Loucy (cell line): ENCODE results near the gene AVPR2.

Experiments
- H2AFZ ChIP-seq: fragments of 200-600 bp; sonication (generic); 2 replicates; pipeline ENCODE4 v1.6.0; 2016; ENCODE audit warnings: antibody characterized with exemption, mild to moderate bottlenecking, low read length, moderate library complexity
- H3F3A ChIP-seq: fragments of 200-600 bp; 2 replicates; pipeline ENCODE4 v1.6.0; 2016; ENCODE audit warnings: antibody characterized with exemption, low read depth, mild to moderate bottlenecking
- H3K27me3 ChIP-seq: fragments of 200-600 bp; sonication (generic); 2 replicates; pipeline ENCODE4 v1.6.1; 2014; ENCODE audit warnings: low read length, mild to moderate bottlenecking; ENCODE audit not compliant: insufficient read depth, poor library complexity, severe bottlenecking
- H3K36me3 ChIP-seq: fragments of 200-600 bp; sonication (generic); 2 replicates; pipeline ENCODE4 v1.6.1; 2016; ENCODE audit warnings: low read length; ENCODE audit not compliant: insufficient read depth
- H3K4me1 ChIP-seq: fragments of 200-600 bp; sonication (generic); 2 replicates; pipeline ENCODE4 v1.5.1; 2014; ENCODE audit warnings: low read length, mild to moderate bottlenecking; ENCODE audit not compliant: insufficient read depth, poor library complexity, severe bottlenecking
- H3K4me2 ChIP-seq: fragments of 200-600 bp; sonication (generic); 2 replicates; pipeline ENCODE4 v1.6.0; 2014; ENCODE audit warnings: antibody characterized with exemption, low read length, low read depth, mild to moderate bottlenecking; ENCODE audit not compliant: poor library complexity, severe bottlenecking
- H3K4me3 ChIP-seq: fragments of 200-600 bp; sonication (generic); 2 replicates; pipeline ENCODE4 v1.5.1; 2014; ENCODE audit warnings: low read length, mild to moderate bottlenecking, mixed read lengths; ENCODE audit not compliant: poor library complexity, severe bottlenecking
- H3K79me2 ChIP-seq: fragments of 200-600 bp; sonication (generic); 2 replicates; pipeline ENCODE4 v1.6.1; 2014; ENCODE audit warnings: low read length; ENCODE audit not compliant: insufficient read depth
- H3K9ac ChIP-seq: fragments of 200-600 bp; sonication (generic); 2 replicates; pipeline ENCODE4 v1.6.0; 2014; ENCODE audit warnings: mild to moderate bottlenecking, low read depth, low read length, moderate library complexity; ENCODE audit not compliant: poor library complexity, severe bottlenecking
- H3K9me2 ChIP-seq: fragments of 200-600 bp; sonication (generic); replicated peaks from 2 replicates; pipeline ENCODE4 v1.6.1; 2016; ENCODE audit warnings: low read depth, low read length, mixed read lengths
- H3K9me3 ChIP-seq: fragments of 200-600 bp; sonication (generic); 2 replicates; pipeline ENCODE4 v1.6.1; 2014; ENCODE audit warnings: mild to moderate bottlenecking, antibody characterized with exemption, low read length, low read depth; ENCODE audit not compliant: insufficient read depth
- H4K20me1 ChIP-seq: fragments of 200-600 bp; sonication (generic); 2 replicates; pipeline ENCODE4 v1.6.0; 2014; ENCODE audit warnings: antibody characterized with exemption, low read length, mild to moderate bottlenecking; ENCODE audit not compliant: insufficient read depth, poor library complexity, severe bottlenecking
- CTCF ChIP-seq: fragments of 200-600 bp; sonication (generic); conservative IDR thresholded peaks from 2 replicates; pipeline ENCODE4 v1.5.1; 2014; ENCODE audit warnings: mild to moderate bottlenecking, antibody characterized with exemption, low read length
- EZH2phosphoT487 ChIP-seq: fragments of 200-600 bp; IDR thresholded peaks from 2 replicates; pipeline ENCODE4 v1.6.1; 2018; ENCODE audit warnings: antibody characterized with exemption, mild to moderate bottlenecking, moderate library complexity, borderline replicate concordance

AVPR2 gene

GRCh38 chrX:153931748-153932147 is 27.3 kb downstream of the AVPR2 start:
- H3K9ac ChIP-seq, result peak overlapping the region; percentile 12
- no peaks in the 10 kb centered on the region for H3K27me3 ChIP-seq
- peaks cover 48% of the 10 kb centered on the region for H3K79me2 ChIP-seq
- H4K20me1 ChIP-seq, result no peaks in the 10 kb centered on the region
- H3K36me3 ChIP-seq, result no peaks in the 10 kb centered on the region
- H3K9me3 ChIP-seq, result no peaks in the 10 kb centered on the region
- no peak overlapping the region for H3K4me3 ChIP-seq
- peaks cover 4% of the 10 kb centered on the region; the same call in 1 of the 2 replicates for H3F3A ChIP-seq
- H3K9me2 ChIP-seq, result no peaks in the 10 kb centered on the region
- H3K4me2 ChIP-seq, result no peak overlapping the region
- H2AFZ ChIP-seq, result no peak overlapping the region
- H3K4me1 ChIP-seq, result peaks cover 13% of the 10 kb centered on the region
- TF ChIP-seq CTCF, result no peak
- no peak for TF ChIP-seq EZH2phosphoT487

GRCh38 chrX:153932220-153932915 is 27.9 kb downstream of the AVPR2 start:
- peaks cover 13% of the 10 kb centered on the region for H3K4me1 ChIP-seq

GRCh38 chrX:153933748-153934147 is 29.3 kb downstream of the AVPR2 start:
- peaks cover 48% of the 10 kb centered on the region for H3K79me2 ChIP-seq
- peaks cover 13% of the 10 kb centered on the region for H3K4me1 ChIP-seq
- TF ChIP-seq CTCF (no peak), EZH2phosphoT487 (no peak)
- H3K4me2 ChIP-seq, result peak overlapping the region; percentile 89
- no peaks in the 10 kb centered on the region for H4K20me1 ChIP-seq
- H3K9ac ChIP-seq, result peak overlapping the region; percentile 81
- no peak overlapping the region for H2AFZ ChIP-seq
- H3K4me3 ChIP-seq, result peak overlapping the region; percentile 81
- no peaks in the 10 kb centered on the region for H3K9me3 ChIP-seq
- H3K9me2 ChIP-seq, result no peaks in the 10 kb centered on the region
- H3K27me3 ChIP-seq, result no peaks in the 10 kb centered on the region
- H3F3A ChIP-seq, result no peaks in the 10 kb centered on the region
- no peaks in the 10 kb centered on the region for H3K36me3 ChIP-seq

More at GRCh38 chrX:153932220-153932915, 27.9 kb downstream of the AVPR2 start:
- Histone ChIP-seq H3K9me3 (no peaks in the 10 kb centered on the region), H3K79me2 (peaks cover 48% of the 10 kb centered on the region), H4K20me1 (no peaks in the 10 kb centered on the region), H3F3A (peaks cover 4% of the 10 kb centered on the region; the same call in 1 of the 2 replicates), H2AFZ (no peak overlapping the region), H3K27me3 (no peaks in the 10 kb centered on the region), H3K4me3 (no peak overlapping the region), H3K9me2 (no peaks in the 10 kb centered on the region), H3K4me2 (no peak overlapping the region), H3K9ac (no peak overlapping the region), H3K36me3 (no peaks in the 10 kb centered on the region)
- no peak for TF ChIP-seq CTCF
- no peak for TF ChIP-seq EZH2phosphoT487
